Hindlimb muscle (tissue), 1 donor: ENCODE measurements around the gene FABP1. TPM values are rescaled to one million over a fixed set of nuclear protein-coding genes. Genes with fewer than 3 reads are reported as not detected.

Experiments used
- DNase-seq: peaks from one replicate; pipeline ENCODE4 v3.0.0-alpha.2; 2013
- polyA plus RNA-seq: library from polyadenylated mRNA; unstranded; fragments of 120-200 nt; gene quantifications from one replicate; pipeline ENCODE4 v1.2.1, GENCODE V29; 2013; ENCODE audit not compliant: insufficient read length

Gene FABP1
- polyA plus RNA-seq, 1 donor, result 0.53 TPM

DNA sequence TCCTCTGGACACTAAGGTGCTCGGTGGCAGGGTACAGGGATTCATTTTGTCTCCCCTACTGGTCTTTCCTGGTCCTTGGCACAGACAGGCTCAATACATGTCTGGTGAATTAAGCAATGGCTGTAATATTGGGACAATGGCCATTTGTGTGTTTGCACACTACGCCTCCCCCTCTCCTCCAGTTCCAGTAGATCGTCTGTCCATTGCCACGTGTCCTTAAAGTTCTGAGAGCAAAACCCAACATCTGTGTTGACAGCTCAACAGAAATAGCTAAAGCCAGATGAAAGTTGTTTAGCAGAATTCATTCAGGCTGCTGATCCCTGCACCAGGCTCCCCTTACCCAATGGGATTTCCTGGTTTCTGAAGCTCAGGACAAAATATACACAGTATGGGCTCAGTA is 9.0 kb upstream of the FABP1 start:
- no peak for DNase-seq

DNA sequence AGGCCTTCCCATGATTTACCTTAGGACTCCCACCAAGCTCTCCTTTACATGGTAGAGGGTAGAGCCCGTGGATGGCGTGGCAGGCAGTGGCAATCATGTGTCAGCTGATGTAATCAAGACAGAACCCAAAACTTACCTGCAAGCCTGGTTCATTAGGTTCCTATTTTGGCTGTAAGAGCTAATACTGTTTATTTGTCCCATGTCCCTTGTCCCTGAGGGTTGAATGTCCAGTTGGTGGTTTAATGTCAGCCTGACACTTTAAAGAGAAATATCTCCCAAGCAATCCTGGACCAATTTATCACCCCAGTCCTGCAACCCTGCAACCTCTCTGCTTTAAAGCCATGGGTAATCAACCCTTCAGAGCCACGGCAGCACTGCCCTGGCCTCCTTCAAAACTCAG is 6.0 kb upstream of the FABP1 start:
- no peak for DNase-seq

DNA sequence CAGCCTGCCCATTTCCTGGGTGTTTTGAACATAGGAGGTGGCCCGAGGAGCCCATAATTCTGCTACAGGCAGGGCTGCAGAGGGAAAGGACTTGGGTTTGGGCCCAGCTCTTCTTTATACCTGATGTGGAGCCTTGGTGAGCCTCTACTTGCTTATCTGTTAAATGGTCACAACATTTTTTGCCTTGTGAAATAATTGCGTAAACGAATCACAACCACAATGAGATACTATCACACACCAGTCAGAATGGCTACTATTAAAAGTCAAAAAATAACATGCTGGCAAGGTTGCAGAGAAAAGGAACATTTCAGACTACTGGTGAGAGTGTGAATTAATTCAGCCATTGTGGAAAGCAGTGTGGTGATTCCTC is 4.1 kb upstream of the FABP1 start:
- DNase-seq, result no peak

DNA sequence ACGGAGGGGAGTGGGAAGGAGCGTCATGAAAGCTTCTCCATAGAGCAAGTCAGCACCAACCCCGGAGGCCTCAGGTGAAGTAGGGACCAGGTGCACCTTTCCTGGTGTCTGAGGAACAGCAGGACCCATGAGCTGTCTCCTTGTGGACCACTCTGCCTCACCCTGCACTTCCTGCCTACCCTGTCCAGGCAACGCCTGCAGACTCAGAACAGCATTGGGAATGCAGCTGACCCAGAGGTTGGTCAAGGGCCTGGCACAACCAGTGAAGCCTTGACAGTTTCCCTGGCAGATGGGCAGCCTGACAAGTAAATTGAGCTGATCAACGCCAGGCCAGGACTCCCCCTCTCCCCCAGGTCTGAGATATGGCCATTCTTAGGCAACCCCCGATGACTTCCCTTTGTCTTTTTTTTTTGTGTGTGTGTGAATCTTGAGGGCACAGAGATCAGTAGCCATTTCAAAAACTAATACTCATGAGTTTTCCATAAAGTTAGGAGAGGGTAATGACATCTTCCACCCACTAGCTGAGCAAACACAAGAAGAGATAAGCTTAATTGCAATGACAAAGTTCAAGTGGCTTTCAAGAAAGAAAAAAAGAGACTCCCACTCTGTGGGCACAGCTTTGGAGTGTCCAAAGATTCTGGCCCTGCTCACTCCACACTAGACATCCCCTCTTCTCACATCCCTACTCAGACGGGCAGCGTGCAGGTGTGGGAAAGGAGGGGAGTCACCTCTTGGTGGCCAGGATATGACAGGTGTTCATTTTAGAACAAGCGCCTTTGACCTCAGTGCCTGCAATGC is 3.5 kb upstream of the FABP1 start:
- no peak for DNase-seq

GRCh38 chr2:88129313-88129959 is 1.6 kb upstream of the FABP1 start:
- DNase-seq, result no peak

GRCh38 chr2:88128654-88129312 is 921 bp upstream of the FABP1 start:
- DNase-seq, result no peak

DNA sequence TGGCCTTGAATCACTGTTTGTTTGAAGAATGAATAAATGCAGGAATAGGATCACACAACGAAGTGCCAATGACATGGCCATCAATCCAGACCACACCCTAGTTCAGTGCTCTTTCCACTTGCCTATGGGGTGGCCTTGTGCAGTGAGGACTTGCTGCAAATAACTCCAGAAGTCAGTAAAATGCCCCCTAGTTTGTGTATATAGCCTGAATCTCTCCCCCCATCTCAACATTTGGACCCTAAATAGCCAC is 299 bp downstream of the FABP1 start:
- no peak for DNase-seq

DNA sequence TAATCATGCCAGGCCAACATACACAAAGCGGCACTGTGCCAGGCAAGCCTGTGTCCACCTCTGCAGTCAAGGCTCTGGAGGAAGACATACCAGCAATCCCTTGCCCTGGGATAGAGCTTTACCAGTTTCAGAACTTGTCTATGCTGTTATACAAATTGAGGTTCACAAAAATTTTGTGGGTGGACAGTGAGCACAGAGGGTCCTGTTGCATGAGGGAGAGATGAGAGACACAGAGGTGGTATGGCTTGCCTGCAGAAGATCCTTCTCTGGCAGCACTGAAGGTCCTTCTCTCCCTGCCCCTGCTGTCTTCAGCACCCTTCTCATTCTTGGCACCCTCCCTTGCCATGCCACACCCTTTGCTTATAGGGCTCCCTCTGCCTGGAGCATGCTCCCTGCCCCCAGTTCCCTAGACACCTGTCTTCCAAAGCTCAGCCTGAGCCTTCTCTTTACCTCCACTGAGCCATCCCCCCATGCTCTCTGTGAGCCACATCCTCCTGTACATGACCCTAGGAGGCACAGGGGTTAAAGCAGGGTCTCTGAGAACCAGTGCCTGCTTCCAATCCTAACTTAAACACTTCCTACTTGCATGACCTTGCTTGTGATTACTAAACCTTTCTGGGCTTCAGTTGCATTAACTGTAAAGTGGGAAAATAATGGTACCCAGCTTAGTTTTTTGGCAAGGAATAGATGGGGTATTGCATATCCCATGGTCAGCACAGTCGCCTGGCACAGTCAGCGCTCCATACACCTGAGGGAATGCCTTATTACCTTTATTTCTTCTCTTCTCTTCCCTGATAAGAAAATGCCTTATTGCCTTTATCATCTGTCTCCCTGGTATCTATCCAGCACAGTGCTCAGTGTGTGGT is 857 bp downstream of the FABP1 start:
- DNase-seq, result no peak

- no peak for DNase-seq
Observed at GRCh38 chr2:88125924-88126771, 1.7 kb downstream of the FABP1 start.

DNA sequence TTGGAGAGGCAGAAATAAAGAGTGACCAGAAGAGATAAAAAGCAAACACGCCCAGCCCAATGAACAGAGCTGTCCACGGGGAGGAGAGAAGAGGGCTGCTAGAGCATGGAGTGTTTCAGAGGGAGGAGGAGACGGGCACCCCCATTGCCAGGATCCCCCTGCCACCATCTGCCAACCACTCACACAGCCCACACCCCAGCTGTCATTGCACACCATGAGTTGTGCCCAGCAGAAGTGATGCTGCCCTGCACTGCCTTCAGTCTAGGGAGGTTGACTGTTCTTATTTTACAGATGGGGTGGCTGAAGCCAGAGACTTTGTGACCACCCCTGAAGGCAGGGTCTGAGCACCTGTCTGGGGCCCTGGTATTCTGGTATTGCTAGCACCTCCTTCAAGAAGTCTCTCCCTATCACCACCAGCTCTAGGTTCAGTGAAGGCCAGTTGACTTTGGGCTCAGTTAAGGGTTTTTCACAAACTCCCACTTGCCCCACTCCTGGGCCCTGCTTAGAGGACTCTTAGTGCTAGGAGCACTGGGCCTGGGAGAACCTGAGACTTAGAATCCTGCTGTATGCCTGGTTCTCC is 2.4 kb downstream of the FABP1 start:
- DNase-seq, result no peak

DNA sequence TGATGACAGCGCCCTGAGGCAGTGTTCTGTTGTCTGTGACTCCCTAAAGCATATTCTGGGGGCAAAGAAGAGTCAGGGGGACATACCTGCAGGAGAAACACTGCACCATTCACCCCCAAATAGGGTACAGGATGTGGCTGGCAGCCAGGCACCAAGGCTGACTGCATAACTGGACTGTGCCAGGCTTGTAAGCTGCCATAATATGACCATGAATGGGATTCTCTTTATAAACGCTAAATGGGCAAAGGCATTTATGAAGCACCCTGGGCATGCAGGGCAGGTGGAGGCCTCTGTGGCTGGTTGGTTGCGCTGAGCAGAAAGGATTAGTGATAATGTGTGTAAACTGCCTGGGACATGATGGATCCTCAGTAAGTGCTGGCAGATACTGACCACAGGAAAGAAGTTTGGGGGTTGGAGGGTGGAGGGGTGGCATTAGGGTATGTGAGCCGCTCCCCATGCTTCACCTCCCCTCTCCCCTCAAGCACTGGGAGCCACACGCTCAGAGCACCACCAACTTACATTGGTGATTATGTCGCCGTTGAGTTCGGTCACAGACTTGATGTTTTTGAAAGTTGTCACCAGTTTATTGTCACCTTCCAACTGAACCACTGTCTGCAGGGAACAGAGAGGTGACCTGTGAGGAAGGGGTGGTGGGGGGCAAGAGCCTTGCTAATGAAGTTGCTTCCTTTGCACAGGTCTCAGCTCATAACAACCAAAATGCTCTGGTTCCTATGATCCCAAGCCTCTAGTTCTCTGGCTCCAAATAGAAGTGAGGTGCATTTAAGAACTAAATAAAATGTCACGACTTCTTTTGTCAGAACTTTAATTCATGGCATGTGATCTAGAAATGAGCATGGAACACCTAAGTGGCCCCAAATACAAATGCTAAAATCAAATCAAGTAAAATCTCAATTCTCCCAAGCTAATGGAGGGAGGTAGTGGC is 3.6 kb downstream of the FABP1 start:
- no peak for DNase-seq

DNA sequence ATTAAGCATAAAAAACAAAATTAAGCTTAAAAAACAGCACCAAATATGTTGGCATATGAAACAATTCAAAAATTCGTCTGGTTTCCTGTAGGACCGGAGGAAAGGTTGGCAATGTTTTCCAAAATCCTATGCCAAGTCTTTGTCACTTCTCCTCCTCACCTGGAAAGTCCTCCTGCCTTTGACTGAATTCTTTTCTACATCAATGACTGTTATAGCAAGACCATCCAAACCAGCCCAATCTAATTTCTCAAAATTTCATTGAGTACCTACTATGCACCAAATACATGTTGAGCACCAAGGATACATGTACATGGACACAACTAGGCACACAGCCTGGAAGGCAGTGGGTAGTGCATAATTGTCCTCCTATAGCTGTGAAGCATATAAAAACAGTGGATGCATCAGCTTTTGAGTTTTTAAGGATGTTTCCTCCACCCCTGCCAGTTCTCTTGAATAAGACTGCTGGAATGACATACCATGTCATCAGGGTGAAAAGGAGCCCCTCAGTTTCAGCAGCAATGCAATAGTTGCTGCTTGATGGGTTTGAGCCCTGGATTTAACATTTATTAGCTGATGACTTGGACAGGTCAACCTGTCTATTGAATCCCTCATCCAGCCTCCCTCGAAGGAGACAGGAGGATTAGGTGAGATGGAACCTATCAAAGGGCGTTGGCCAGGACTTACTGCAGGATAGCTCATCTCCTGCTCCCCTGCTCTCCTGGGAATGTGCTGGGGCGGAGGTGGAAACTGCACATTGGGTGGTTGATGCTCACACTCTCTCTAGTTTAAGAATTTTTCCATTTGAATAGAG is 4.5 kb downstream of the FABP1 start:
- DNase-seq, result no peak

DNA sequence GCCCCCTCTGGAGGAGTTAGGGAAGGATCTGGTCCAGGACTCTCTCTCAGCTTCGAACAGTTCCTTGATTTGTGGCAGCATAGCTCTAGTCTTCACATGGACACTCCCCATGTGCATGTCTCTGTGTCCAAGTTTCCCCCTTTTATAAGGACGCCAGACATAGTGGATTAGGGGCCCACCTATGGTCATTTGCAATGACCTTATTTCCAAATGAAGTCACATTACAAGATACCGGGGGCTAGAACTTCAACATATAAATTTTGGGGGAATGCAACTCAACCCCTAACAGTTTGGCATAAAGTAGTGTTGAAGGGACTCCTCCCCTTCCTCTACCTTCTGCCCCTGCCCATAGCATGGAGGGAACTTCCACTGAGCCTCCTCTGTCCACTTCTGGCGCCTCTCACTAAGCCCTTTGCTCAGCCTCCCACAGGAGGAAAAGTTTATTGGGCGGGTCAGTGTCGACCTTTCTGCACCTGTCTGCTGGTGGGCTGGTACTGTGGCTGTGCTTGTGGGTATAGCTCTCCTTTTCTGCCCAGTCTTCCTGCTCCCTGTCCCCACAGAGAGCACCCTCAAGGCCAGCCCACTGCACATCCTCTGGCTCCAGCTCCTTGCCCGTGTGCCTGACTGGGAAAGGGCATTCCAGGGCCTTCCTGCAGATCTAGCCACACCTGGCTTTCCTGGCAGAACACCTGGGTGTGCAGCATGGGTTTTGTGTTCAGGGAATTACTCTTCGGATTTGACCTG is 5.5 kb downstream of the FABP1 start:
- DNase-seq, result no peak

- no peak for DNase-seq
Observed at GRCh38 chr2:88121678-88122077, 6.2 kb downstream of the FABP1 start.

GRCh38 chr2:88117973-88118372 is 9.9 kb downstream of the FABP1 start:
- no peak for DNase-seq

DNA sequence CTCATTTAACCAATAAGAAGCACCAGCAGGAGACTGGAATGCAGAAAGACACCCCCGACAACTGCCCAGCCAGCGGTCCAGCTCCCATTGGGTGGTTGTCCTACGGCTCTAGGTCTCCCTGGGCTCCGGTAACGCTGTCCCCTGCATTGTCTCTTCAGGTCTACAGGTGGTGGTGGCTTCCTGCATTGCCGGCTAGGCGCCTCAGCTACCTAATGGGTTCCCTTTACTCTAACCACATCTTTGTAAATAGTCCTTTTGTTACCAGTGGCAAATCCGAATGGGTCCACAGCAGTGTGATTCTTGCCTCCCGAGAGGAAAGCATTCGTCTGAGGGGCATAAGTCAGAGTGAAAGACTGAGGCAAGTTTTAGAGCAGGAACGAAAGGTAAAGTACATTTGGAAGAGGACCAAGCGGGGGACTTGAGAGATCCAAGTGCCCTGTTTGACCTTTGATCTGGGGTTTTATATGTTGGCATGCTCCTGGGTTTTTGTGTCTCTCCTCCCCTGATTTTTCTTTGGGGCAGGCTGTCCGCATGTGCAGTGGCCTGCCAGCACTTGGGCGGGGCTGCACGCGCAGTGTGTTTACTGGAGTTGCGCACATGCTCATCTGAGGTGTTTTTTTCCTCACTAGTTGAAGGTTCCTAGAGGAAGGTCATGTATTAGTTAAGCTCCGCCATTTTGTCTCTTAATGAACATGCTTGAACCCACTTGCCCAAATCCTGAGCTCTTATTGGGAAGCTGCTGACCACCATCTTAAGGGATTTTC is 11.0 kb downstream of the FABP1 start:
- no peak for DNase-seq

GRCh38 chr2:88115825-88116518 is 11.9 kb downstream of the FABP1 start:
- DNase-seq, result no peak

DNA sequence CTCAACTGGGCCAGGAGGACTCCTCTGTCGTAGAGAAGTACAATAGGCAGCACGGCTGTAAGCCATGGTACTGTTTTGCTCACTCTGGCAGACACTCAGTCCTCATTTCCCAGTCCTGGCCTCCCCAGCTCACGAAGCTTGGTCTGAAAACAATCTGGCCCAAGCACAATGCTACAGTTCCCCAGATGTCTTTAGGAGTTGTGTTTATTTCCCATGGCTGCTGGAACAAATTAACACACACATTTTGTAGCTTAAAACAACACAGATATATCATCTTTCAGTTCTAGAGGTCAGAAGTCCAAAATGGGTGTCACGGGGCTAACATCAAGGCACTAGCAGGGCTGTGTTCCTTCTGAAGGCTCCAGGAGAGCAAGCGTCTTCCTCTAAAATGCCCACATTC is 13.0 kb downstream of the FABP1 start:
- peak; percentile 56 for DNase-seq
